ENCODE measurements around the gene CHST5.
"Not testable (repeated sequence)": the region's sequence is repeated elsewhere in the genome, so short reads cannot be mapped to it uniquely, and the experiment has no call there.

CHST5 gene

GRCh38 chr16:75506107-75506506 is 29.8 kb downstream of the CHST5 start:
- DNase-seq (ENCODE audit: low read depth in 3 of 3) = no peak

- no peak for DNase-seq (ENCODE audit: low read depth in 3 of 3)
These were observed 32.1 kb downstream of the CHST5 start for GRCh38 chr16:75503801-75504200.

GRCh38 chr16:75502916-75503605 is 32.8 kb downstream of the CHST5 start:
- no peak for DNase-seq (ENCODE audit: low read depth in 3 of 3)

- not testable (repeated sequence) for DNase-seq (ENCODE audit: low read depth in 3 of 3)
These were observed 34.1 kb downstream of the CHST5 start for GRCh38 chr16:75501820-75502219.

GRCh38 chr16:75501359-75501758 is 34.5 kb downstream of the CHST5 start:
- DNase-seq (ENCODE audit: low read depth in 3 of 3) = no peak

GRCh38 chr16:75498605-75499322 is 37.1 kb downstream of the CHST5 start:
- not testable (repeated sequence) for DNase-seq (ENCODE audit: low read depth in 3 of 3)

- DNase-seq (ENCODE audit: low read depth in 3 of 3) = no peak
These were observed 38.4 kb downstream of the CHST5 start for GRCh38 chr16:75497558-75497957.

GRCh38 chr16:75495076-75495674 is 40.7 kb downstream of the CHST5 start, which contains the start of gene CHST6:
Gene CHST6 (minus strand): TSS chr16:75495441. CDS start chr16:75479828, 15,613 bp downstream.
- DNase-seq (ENCODE audit: low read depth in 3 of 3) = no peak

- DNase-seq (ENCODE audit: low read depth in 3 of 3) = no peak
These were observed 41.2 kb downstream of the CHST5 start for GRCh38 chr16:75494661-75495075.

GRCh38 chr16:75494184-75494583 is 41.7 kb downstream of the CHST5 start:
- DNase-seq (ENCODE audit: low read depth in 3 of 3) = no peak

GRCh38 chr16:75491876-75492275 is 44.0 kb downstream of the CHST5 start:
- no peak for DNase-seq (ENCODE audit: low read depth in 3 of 3)

GRCh38 chr16:75488322-75488721 is 47.6 kb downstream of the CHST5 start:
- no peak for DNase-seq (ENCODE audit: low read depth in 3 of 3)

GRCh38 chr16:75486676-75487313 is 49.1 kb downstream of the CHST5 start:
- DNase-seq (ENCODE audit: low read depth in 3 of 3) = no peak

- DNase-seq (ENCODE audit: low read depth in 3 of 3) = no peak
These were observed 49.8 kb downstream of the CHST5 start for GRCh38 chr16:75486014-75486675.

- DNase-seq (ENCODE audit: low read depth in 3 of 3) = no peak
These were observed 50.5 kb downstream of the CHST5 start for GRCh38 chr16:75485230-75486013.

- no peak for DNase-seq (ENCODE audit: low read depth in 3 of 3)
These were observed 52.7 kb downstream of the CHST5 start for GRCh38 chr16:75483222-75483621.

GRCh38 chr16:75482434-75483205 is 53.3 kb downstream of the CHST5 start:
- DNase-seq (ENCODE audit: low read depth in 3 of 3) = no peak

GRCh38 chr16:75481475-75481874 is 54.4 kb downstream of the CHST5 start:
- no peak for DNase-seq (ENCODE audit: low read depth in 3 of 3)

- DNase-seq (ENCODE audit: low read depth in 3 of 3) = no peak
These were observed 56.4 kb downstream of the CHST5 start for GRCh38 chr16:75479421-75479990.

Measured in stimulated activated CD4-positive, alpha-beta T cell treated with anti-CD3 and anti-CD28 coated beads, TNF-alpha, amount 100 ng/mL, for 4 hours (primary cell).